ENCODE measurements around the gene WDR83. TPM values are rescaled to one million over a fixed set of nuclear protein-coding genes. Genes with fewer than 3 reads are reported as not detected.

The WDR83 gene
- 9.0 and 9.1 TPM in 2 replicates for total RNA-seq

GRCh38 chr19:12666265-12667048 is at the start of gene WDR83, which contains the start of gene MAN2B1:
WDR83 (plus strand) TSS chr19:12666807; CDS start chr19:12669791, 2,984 bp downstream.
MAN2B1 (minus strand) TSS chr19:12666742; CDS start chr19:12666701, 41 bp downstream.

GRCh38 chr19:12681074-12681987 is 14.7 kb downstream of the WDR83 start, which contains the start of gene DHPS:
DHPS (minus strand) TSS chr19:12681880; CDS start chr19:12681766, 114 bp downstream.

GRCh38 chr19:12687496-12688196 is 21.0 kb downstream of the WDR83 start, which contains the start of gene GNG14:
GNG14 (plus strand) TSS chr19:12687998; CDS start chr19:12688049, 51 bp downstream.

GRCh38 chr19:12696366-12697335 is 30.0 kb downstream of the WDR83 start, which contains the start of gene FBXW9:
FBXW9 (minus strand) TSS chr19:12696631; CDS start chr19:12696581, 50 bp downstream.

GRCh38 chr19:12723641-12724426 is 57.2 kb downstream of the WDR83 start, which contains the start of gene TNPO2:
TNPO2 (minus strand) TSS chr19:12723932; CDS start chr19:12720977, 2,955 bp downstream.

Small RNA genes within 50 kb of the gene (small RNA-seq; reads per million reads assigned to genes)
- 32.4 reads per million, percentile 97 among the genes with 10 or more reads in this experiment for gene SNORD41

Other genes with a start within 250 kb of the WDR83 start
- gene ZNF443, start 225.8 kb upstream of the WDR83 start, total RNA-seq = 4.1 and 9.0 TPM in 2 replicates
- 5.1 and 6.7 TPM in 2 replicates for gene ZNF709, start 182.0 kb upstream of the WDR83 start, total RNA-seq
- gene ZNF564, start 115.3 kb upstream of the WDR83 start, total RNA-seq = 8.7 and 12.6 TPM in 2 replicates
- 8.9 and 9.4 TPM in 2 replicates for gene ZNF490, start 56.0 kb upstream of the WDR83 start, total RNA-seq
- 12.6 and 14.0 TPM in 2 replicates for gene ZNF791, start 55.9 kb upstream of the WDR83 start, total RNA-seq
- 41.6 and 50.6 TPM in 2 replicates for gene MAN2B1, start 65 bp upstream of the WDR83 start, total RNA-seq
- 59.3 and 66.4 TPM in 2 replicates for gene DHPS, start 15.1 kb downstream of the WDR83 start, total RNA-seq
- gene GNG14, start 21.2 kb downstream of the WDR83 start, total RNA-seq = not detected in 2 replicates
- gene FBXW9, start 29.8 kb downstream of the WDR83 start, total RNA-seq = 15.7 and 19.8 TPM in 2 replicates
- gene TNPO2, start 57.1 kb downstream of the WDR83 start, total RNA-seq = 39.5 and 59.7 TPM in 2 replicates
- gene TRIR, start 67.9 kb downstream of the WDR83 start, total RNA-seq = 111 and 226 TPM in 2 replicates
- 76.6 and 122 TPM in 2 replicates for gene GET3, start 70.7 kb downstream of the WDR83 start, total RNA-seq
- gene BEST2, start 85.0 kb downstream of the WDR83 start, total RNA-seq = not detected in 2 replicates
- 24.1 and 41.6 TPM in 2 replicates for gene HOOK2, start 108.7 kb downstream of the WDR83 start, total RNA-seq
- gene JUNB, start 124.7 kb downstream of the WDR83 start, total RNA-seq = 91.9 and 180 TPM in 2 replicates
- 190 and 206 TPM in 2 replicates for gene PRDX2, start 135.0 kb downstream of the WDR83 start, total RNA-seq
- gene THSD8, start 135.3 kb downstream of the WDR83 start, total RNA-seq = not detected in 2 replicates
- gene RNASEH2A, start 139.8 kb downstream of the WDR83 start, total RNA-seq = 13.3 and 21.5 TPM in 2 replicates
- gene RTBDN, start 167.8 kb downstream of the WDR83 start, total RNA-seq = not detected in 2 replicates
- gene MAST1, start 171.7 kb downstream of the WDR83 start, total RNA-seq = under 0.01 and 0.43 TPM in 2 replicates
- 28.7 and 30.7 TPM in 2 replicates for gene DNASE2, start 214.6 kb downstream of the WDR83 start, total RNA-seq
- gene KLF1, start 220.4 kb downstream of the WDR83 start, total RNA-seq = not detected in 2 replicates
- 17.7 and 42.1 TPM in 2 replicates for gene GCDH, start 224.4 kb downstream of the WDR83 start, total RNA-seq

Measured in placental epithelial cell (primary cell).